Common myeloid progenitor, CD34-positive (primary cell): Measurements from ENCODE around the gene MTG2.

Source experiments
- CTCF ChIA-PET: fragments of 350-600 bp; sonication (Branson Sonifier 250); formaldehyde crosslinking; loops from one replicate; lab custom pipeline; 2021; ENCODE audit warnings: antibody characterized with exemption; lab: Charles Lee
- POLR2A ChIA-PET: fragments of 350-600 bp; sonication (Branson Sonifier 250); formaldehyde crosslinking; loops from one replicate; lab custom pipeline; 2021; ENCODE audit warnings: antibody characterized with exemption; lab: Charles Lee
- DNase-seq, 3 donors: peaks; one replicate each; pipeline versions ENCODE4 v3.0.0 to v3.0.0-alpha.2; 2013
- H3K27ac ChIP-seq, 2 experiments: 1 replicate in 1 of 2; 2 replicates in 1 of 2; pipeline ENCODE4 v1.7.0; 2013; ENCODE audit warnings: inconsistent platforms in 2 of 2, low read length in 2 of 2, mild to moderate bottlenecking in 2 of 2, low read depth in 1 of 2, moderate library complexity in 1 of 2; ENCODE audit not compliant: severe bottlenecking in 2 of 2, insufficient read depth in 1 of 2, poor library complexity in 1 of 2
- H3K27me3 ChIP-seq, 5 experiments: replicated peaks in 2 of 5; 1 replicate in 3 of 5; 2 replicates in 2 of 5; pipeline versions ENCODE4 v1.6.1 to v1.7.0; 2013; ENCODE audit warnings: low read length in 4 of 5, mild to moderate bottlenecking in 2 of 5, moderate library complexity in 2 of 5, inconsistent platforms in 1 of 5; ENCODE audit not compliant: insufficient read depth in 5 of 5, control insufficient read depth in 4 of 5
- H3K36me3 ChIP-seq, 4 experiments: 1 replicate in 2 of 4; 2 replicates in 2 of 4; pipeline versions ENCODE4 v1.6.1 to v1.7.0; 2013; ENCODE audit warnings: low read length in 3 of 4, control low read depth in 1 of 4, mild to moderate bottlenecking in 1 of 4; ENCODE audit not compliant: control insufficient read depth in 4 of 4, insufficient read depth in 4 of 4
- H3K4me1 ChIP-seq, 4 experiments: 1 replicate in 3 of 4; 2 replicates in 1 of 4; pipeline versions ENCODE4 v1.6.1 to v1.7.1; 2013; ENCODE audit warnings: low read length in 3 of 4, mild to moderate bottlenecking in 3 of 4, control low read depth in 1 of 4, inconsistent platforms in 1 of 4, moderate library complexity in 1 of 4; ENCODE audit not compliant: control insufficient read depth in 4 of 4, insufficient read depth in 4 of 4; ENCODE audit errors: control extremely low read depth in 1 of 4
- H3K4me3 ChIP-seq, 7 experiments: 1 replicate in 4 of 7; 2 replicates in 3 of 7; pipeline versions ENCODE4 v1.5.1 to v1.7.0; 2013; ENCODE audit warnings: mild to moderate bottlenecking in 7 of 7, low read length in 6 of 7, moderate library complexity in 6 of 7, inconsistent platforms in 2 of 7, low read depth in 2 of 7, control low read depth in 1 of 7; ENCODE audit not compliant: insufficient read depth in 4 of 7, control insufficient read depth in 1 of 7; ENCODE audit errors: extremely low read depth in 1 of 7
- H3K9me3 ChIP-seq, 5 experiments: 1 replicate in 4 of 5; 2 replicates in 1 of 5; pipeline versions ENCODE4 v1.6.1 to v1.7.1; 2013; ENCODE audit warnings: low read length in 4 of 5, mild to moderate bottlenecking in 2 of 5, inconsistent platforms in 1 of 5, low read depth in 1 of 5, moderate library complexity in 1 of 5; ENCODE audit not compliant: control insufficient read depth in 4 of 5, insufficient read depth in 2 of 5; ENCODE audit errors: control extremely low read depth in 1 of 5
- WGBS: methylation state at CpG from one replicate; pipeline ENCODE4 v1.1.5; 2013; ENCODE audit not compliant: insufficient coverage; 5-methylcytosine and 5-hydroxymethylcytosine counted together

The MTG2 gene

GRCh38 chr20:62233684-62234083, 50.9 kb downstream of the MTG2 start:
- POLR2A ChIA-PET, result no interaction called here
- CTCF ChIA-PET, result no interaction called here
- peak in 1 of 3 donors; percentile 41 for DNase-seq
- no peak overlapping the region for H3K4me3 ChIP-seq
- H3K9me3 ChIP-seq, result peaks cover 0 to 5% (median 0%) of the 10 kb centered on the region in 5 experiments
- peaks cover 0 to 6% (median 4%) of the 10 kb centered on the region in 4 experiments for H3K4me1 ChIP-seq
- H3K27me3 ChIP-seq, result peaks cover 0 to 5% (median 2%) of the 10 kb centered on the region in 5 experiments
- 96% methylated on average over 4 of the region's 4 CpGs for WGBS
- no peaks in the 10 kb centered on the region for H3K36me3 ChIP-seq
- H3K27ac ChIP-seq, result no peak overlapping the region

- DNase-seq, result no peak
- Histone ChIP-seq H3K9me3 (peaks cover 0 to 5% (median 0%) of the 10 kb centered on the region in 5 experiments), H3K27me3 (peaks cover 0 to 3% (median 0%) of the 10 kb centered on the region in 5 experiments), H3K4me3 (no peak overlapping the region), H3K27ac (no peak overlapping the region), H3K36me3 (no peaks in the 10 kb centered on the region), H3K4me1 (peaks cover 0 to 11% (median 9%) of the 10 kb centered on the region in 4 experiments)
- POLR2A ChIA-PET, result no interaction called here
- WGBS, result 90% methylated on average over 5 of the region's 5 CpGs
- CTCF ChIA-PET, result no interaction called here
These were observed 51.5 kb downstream of the MTG2 start for GRCh38 chr20:62234339-62234738.

GRCh38 chr20:62235001-62235776, 52.4 kb downstream of the MTG2 start:
- ChIA-PET CTCF (no interaction called here), POLR2A (no interaction called here)
- H3K4me3 ChIP-seq, result no peak overlapping the region
- no peak for DNase-seq
- H3K27ac ChIP-seq, result no peak overlapping the region
- H3K4me1 ChIP-seq, result peaks cover 0 to 18% (median 15%) of the 10 kb centered on the region in 4 experiments
- H3K27me3 ChIP-seq, result peaks cover 0 to 3% (median 0%) of the 10 kb centered on the region in 5 experiments
- no peaks in the 10 kb centered on the region for H3K36me3 ChIP-seq
- peaks cover 0 to 5% (median 0%) of the 10 kb centered on the region in 5 experiments for H3K9me3 ChIP-seq
- WGBS, result 86% methylated on average over 13 of the region's 16 CpGs

GRCh38 chr20:62235777-62236157, 52.9 kb downstream of the MTG2 start:
- CTCF ChIA-PET, result no interaction called here

GRCh38 chr20:62236200-62236599, 53.4 kb downstream of the MTG2 start:
- POLR2A ChIA-PET, result no interaction called here
- H3K27ac ChIP-seq, result no peak overlapping the region
- H3K4me1 ChIP-seq, result peaks cover 0 to 20% (median 16%) of the 10 kb centered on the region in 4 experiments
- H3K4me3 ChIP-seq, result no peak overlapping the region
- peaks cover 0 to 3% (median 0%) of the 10 kb centered on the region in 5 experiments for H3K27me3 ChIP-seq
- WGBS, result 71% methylated on average over 6 of the region's 6 CpGs
- CTCF ChIA-PET, result no interaction called here
- DNase-seq, result no peak
- H3K36me3 ChIP-seq, result peaks cover 0 to 3% (median under 1%) of the 10 kb centered on the region in 4 experiments
- H3K9me3 ChIP-seq, result peaks cover 0 to 5% (median 0%) of the 10 kb centered on the region in 5 experiments

More at GRCh38 chr20:62235777-62236157, 52.9 kb downstream of the MTG2 start:
- Histone ChIP-seq H3K36me3 (peaks cover 0 to 1% (median 0%) of the 10 kb centered on the region in 4 experiments), H3K4me3 (no peak overlapping the region), H3K4me1 (peaks cover 0 to 20% (median 16%) of the 10 kb centered on the region in 4 experiments), H3K27ac (no peak overlapping the region), H3K27me3 (peaks cover 0 to 3% (median 0%) of the 10 kb centered on the region in 5 experiments), H3K9me3 (peaks cover 0 to 5% (median 0%) of the 10 kb centered on the region in 5 experiments)
- 96% methylated on average over 9 of the region's 9 CpGs for WGBS
- POLR2A ChIA-PET, result no interaction called here
- no peak for DNase-seq

- ChIA-PET POLR2A (no interaction called here), CTCF (interaction anchor here (1.1 kb wide), 1 partner anchor 12 kb away, joined by 3 read pairs; no protein-coding TSS in a partner anchor)
- peaks cover 0 to 5% (median 3%) of the 10 kb centered on the region in 4 experiments for H3K36me3 ChIP-seq
- H3K27me3 ChIP-seq, result peaks cover 0 to 3% (median 0%) of the 10 kb centered on the region in 5 experiments
- peaks cover 0 to 5% (median 0%) of the 10 kb centered on the region in 5 experiments for H3K9me3 ChIP-seq
- H3K4me3 ChIP-seq, result no peak overlapping the region
- no peak overlapping the region for H3K27ac ChIP-seq
- peaks cover 0 to 20% (median 16%) of the 10 kb centered on the region in 4 experiments for H3K4me1 ChIP-seq
- no peak for DNase-seq
- WGBS, result 82% methylated on average over 18 of the region's 28 CpGs
These were observed 54.1 kb downstream of the MTG2 start for GRCh38 chr20:62236766-62237513.
